GM19455 (cell line): Measurements from ENCODE around the gene XRCC1.

Experiments used
- ATAC-seq: cut with Tn5 transposase; IDR thresholded peaks from one replicate; pipeline ENCODE4 v1.9.1; 2021; ENCODE audit not compliant: unreplicated experiment

Gene XRCC1, protein sequence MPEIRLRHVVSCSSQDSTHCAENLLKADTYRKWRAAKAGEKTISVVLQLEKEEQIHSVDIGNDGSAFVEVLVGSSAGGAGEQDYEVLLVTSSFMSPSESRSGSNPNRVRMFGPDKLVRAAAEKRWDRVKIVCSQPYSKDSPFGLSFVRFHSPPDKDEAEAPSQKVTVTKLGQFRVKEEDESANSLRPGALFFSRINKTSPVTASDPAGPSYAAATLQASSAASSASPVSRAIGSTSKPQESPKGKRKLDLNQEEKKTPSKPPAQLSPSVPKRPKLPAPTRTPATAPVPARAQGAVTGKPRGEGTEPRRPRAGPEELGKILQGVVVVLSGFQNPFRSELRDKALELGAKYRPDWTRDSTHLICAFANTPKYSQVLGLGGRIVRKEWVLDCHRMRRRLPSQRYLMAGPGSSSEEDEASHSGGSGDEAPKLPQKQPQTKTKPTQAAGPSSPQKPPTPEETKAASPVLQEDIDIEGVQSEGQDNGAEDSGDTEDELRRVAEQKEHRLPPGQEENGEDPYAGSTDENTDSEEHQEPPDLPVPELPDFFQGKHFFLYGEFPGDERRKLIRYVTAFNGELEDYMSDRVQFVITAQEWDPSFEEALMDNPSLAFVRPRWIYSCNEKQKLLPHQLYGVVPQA

GRCh38 chr19:43575156-43575950 lies at the start of gene XRCC1, which contains the start of gene PINLYP:
XRCC1 (minus strand) TSS chr19:43575527; CDS start chr19:43575458, 69 bp downstream.
PINLYP (plus strand) TSS chr19:43575801; CDS start chr19:43577192, 1,391 bp downstream.
- ATAC-seq: peak; percentile 95

- no peak for ATAC-seq
These were observed 49.6 kb upstream of the XRCC1 start for GRCh38 chr19:43624933-43625332.

DNA sequence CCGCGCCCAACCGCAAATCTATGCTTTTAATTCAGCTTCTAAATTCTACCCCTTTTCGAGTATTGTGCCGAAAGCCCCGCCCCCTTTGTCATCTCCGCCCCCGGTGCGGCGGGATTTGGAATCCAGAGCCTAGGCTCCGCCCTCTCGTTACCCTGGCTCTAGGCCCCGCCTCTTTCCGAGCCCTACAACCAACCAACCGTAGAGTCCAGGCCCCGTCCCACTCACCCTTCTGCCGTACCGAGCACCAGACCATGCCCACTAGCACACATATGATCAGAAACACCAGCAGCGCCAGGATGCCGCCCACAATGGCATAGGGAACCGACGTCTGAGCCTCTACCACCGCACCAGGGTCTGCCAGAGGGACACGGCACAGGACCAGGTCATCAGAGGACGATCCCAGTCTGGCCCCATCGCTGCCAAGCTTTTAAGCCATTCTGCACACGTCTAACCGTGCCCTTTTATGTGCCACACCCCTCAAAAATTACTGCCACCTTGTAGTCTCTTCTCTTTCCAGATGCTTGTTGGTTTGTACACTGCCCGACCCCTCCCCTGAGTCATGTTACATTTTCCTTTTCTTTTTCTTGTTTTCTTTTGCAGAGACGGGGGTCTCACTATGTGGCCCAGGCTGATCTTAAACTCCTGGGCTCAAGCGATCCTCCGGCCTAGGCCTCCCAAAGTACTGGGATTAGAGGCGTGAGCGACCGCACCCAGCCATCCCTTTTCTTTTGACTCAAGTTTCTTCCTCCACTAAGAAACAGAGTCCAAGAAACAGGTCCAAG lies 48.8 kb upstream of the XRCC1 start:
- no peak for ATAC-seq

- ATAC-seq: no peak
These were observed 47.6 kb upstream of the XRCC1 start for GRCh38 chr19:43622956-43623355.

DNA sequence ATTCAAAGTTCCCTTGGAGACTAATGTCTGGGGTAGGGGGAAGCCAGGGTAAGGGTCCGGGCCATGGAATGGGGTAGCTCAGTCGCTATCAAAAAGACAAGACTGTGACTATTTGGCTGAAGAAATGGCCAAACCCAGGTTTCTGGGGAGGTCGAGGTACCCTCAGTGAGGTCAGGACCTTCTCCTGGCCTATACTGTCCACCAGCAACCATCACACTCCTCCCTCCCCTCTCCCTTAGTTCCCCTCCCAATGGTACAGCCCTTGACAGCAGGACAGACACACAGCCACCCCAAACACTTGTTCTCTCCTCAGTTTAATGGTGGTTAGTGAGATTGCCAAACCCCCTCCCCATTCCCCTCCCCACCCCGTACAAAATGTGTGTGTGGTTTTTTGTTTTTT lies 46.7 kb upstream of the XRCC1 start:
- ATAC-seq: no peak

- ATAC-seq: no peak
These were observed 45.0 kb upstream of the XRCC1 start for GRCh38 chr19:43620061-43621001.

DNA sequence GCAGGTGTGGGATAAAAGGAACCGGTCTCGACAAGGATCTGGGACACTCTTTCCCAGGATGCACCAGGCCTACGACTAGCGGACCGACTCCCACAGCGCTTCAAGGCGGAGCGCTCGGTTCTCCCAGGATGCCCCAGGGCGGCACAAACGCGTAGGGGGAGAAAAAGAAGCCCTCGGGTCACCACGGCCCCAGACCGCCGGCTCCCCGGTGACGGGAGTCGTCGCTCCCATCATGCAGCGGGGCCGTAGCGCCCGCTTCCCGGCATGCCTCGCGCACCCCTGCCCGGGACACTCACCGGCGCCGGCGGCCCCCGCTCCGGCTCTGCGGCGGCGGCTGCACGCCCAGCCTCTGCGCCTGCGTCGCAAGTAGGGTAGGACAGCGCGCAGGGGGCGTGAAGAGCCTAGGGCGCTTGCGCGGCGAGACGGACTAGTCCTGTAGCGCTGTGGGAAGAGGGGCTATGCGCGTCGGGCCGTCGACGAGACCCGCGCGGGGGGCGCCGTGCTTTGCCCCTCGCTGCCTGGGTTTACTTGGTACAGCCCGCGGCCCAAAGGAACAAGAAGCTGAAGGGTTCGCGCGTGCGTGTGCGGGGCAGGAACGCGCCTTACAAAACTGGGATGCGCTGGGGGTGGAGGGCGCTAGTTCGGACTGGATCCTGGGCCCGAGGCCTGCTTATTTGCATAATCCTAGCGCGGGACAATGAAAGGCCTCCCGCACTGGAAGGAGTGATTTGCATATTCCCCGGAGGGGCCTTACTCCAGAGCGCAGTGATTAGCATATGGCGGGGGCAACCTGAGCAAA lies 44.1 kb upstream of the XRCC1 start, which contains the start of gene ZNF428:
Gene ZNF428 (minus strand): TSS at position 368 of the 799 bp plus-strand sequence. CDS start 5,325 bp downstream, outside the sequence.
- ATAC-seq: peak; percentile 74

- peak; percentile 41 for ATAC-seq
These were observed 43.6 kb upstream of the XRCC1 start for GRCh38 chr19:43618921-43619261.

DNA sequence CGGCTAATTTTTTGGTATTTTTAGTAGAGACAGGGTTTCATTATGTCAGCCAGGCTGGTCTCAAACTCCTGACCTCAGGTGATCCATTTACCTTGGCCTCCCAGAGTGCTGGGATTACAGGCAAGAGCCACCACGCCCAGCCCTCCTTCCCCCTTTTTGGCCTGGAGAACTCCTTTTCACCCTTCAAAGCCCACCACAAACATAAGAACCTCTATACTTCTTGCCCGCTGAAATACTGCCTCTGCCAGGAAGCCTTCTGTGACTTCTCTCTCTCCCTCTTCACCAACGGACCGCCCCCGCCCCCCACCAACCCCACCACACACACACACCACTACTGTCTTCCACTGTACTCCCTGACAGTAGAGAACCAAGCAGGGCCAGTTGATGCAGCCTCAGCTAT lies 41.6 kb upstream of the XRCC1 start:
- ATAC-seq: no peak

GRCh38 chr19:43616306-43616705 lies 41.0 kb upstream of the XRCC1 start:
- no peak for ATAC-seq

- ATAC-seq: no peak
These were observed 37.0 kb upstream of the XRCC1 start for GRCh38 chr19:43612374-43612773.

GRCh38 chr19:43611788-43612187 lies 36.5 kb upstream of the XRCC1 start, which contains the start of gene SRRM5:
SRRM5 (plus strand) TSS chr19:43612088; CDS start chr19:43612122, 34 bp downstream.
- ATAC-seq: no peak

DNA sequence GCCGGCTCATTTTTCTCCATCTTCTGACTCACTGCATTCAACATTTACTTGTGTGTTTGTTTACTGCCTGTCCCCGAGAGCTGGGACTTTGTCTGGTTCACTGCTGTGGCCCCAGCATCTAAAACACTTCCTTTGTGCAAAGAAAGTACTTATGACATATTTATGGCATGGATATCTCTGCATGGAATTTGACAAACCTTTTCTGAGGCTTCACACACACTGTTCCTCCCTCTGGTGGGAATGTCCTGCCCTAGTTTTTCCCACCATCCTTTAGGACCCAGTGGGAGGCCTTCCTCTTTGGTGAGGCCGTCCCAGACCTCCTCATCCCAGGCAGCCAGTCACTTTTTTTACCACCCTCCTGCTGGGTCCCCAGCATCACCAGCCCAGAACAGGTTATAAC lies 35.2 kb upstream of the XRCC1 start:
- no peak for ATAC-seq

- no peak for ATAC-seq
These were observed 34.5 kb upstream of the XRCC1 start for GRCh38 chr19:43609872-43610271.

DNA sequence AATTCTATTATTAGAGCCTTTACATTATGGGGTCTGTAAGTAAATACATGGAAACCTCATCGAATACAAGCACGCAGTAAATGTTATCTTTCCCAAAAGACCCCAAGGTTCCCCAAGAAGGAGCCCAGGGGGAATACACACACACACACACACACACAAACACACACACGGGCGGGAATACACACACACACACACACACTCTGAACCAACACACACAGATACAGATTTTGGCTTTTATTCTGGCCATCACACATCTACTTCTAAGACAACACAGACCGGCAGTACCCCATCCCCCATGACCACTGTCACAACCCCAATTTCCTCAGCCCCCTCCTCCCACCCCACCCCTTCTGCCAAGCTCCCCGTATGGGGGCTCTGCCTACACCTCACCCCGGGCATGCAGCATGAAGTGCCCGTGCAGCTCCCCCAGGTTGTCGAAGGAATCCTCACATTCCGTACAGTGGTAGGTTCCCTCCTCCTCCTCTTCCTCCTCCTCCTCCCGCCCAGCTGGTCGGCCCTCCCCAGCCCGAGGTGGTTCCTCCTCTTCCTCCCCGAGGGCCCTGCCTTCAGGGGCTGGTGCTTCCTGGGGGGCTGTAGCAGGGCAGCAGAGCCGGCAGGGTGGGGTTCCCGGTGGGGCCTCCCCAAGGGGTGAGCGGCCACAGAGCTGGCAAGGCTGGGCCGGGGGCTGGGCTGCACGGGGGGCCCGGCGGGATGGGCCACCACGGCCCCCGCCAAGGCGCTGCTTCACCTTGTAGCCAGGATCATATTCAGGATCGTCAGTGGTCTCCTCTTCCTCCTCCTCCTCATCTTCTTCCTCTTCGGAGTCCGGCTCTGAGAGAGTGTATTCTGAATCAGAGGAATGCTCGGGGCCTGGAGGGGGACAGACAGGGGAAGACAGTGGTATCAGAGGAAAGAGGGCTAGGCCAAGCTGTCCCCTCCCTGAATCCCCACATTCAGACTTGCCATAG lies 32.2 kb upstream of the XRCC1 start:
- no peak for ATAC-seq

DNA sequence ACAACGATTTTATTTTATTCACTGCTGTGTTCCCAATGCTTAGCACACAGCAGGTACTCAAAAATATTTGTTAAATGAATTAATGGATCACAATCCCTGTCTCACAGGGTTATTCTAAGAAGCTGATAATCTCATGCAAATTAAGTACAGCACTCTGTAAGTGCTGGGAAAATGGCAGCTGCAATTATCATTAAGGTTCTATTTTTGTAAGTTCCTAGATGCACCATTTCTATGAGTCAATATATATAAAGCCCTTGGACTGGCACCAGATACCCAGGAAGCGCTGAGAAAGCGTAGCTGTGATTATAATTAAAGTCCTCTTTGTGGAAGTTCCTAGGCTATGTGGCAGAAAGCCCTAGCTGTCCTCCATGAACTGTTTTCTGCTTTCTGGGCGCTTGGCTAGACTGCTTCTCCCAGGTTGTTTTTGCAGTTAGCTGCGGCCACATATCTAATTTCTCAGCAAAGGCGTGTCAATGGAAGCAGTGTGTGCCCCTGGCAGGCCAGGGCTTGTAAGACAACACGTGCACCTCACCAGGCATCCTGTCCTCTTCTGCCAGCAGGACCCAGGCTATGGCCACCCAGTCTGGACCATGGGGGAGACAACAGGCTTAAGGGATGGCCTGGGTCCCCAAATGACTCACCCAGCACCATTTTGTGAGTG lies 31.4 kb upstream of the XRCC1 start:
- ATAC-seq: no peak
